Esophagus squamous epithelium (tissue), 5 donors: ENCODE data around the gene KLHL35. TPM values are rescaled to one million over a fixed set of nuclear protein-coding genes. Genes with fewer than 3 reads are reported as not detected.

Source experiments
- DNase-seq: peaks from one replicate; lab custom pipeline; 2025; lab: John Stamatoyannopoulos, UW
- H3K27ac ChIP-seq, 4 donors: fragments of 200-600 bp; sonication (generic); one replicate each; pipeline ENCODE4 v1.5.1; 2016 to 2019; ENCODE audit warnings: mild to moderate bottlenecking in 1 of 4
- H3K27me3 ChIP-seq, 4 donors: fragments of 200-600 bp; sonication (generic); 1 replicate in 3 of 4; 2 replicates in 1 of 4; pipeline versions ENCODE4 v1.5.1 to v1.6.0; 2017 to 2021; ENCODE audit warnings: antibody characterized with exemption in 1 of 4
- H3K36me3 ChIP-seq, 3 donors: fragments of 200-600 bp; sonication (generic); one replicate each; pipeline ENCODE4 v1.5.1; 2016 to 2019
- H3K4me1 ChIP-seq, 3 donors: fragments of 200-600 bp; sonication (generic); one replicate each; pipeline ENCODE4 v1.5.1; 2017 to 2019
- H3K4me3 ChIP-seq, 4 donors: fragments of 200-600 bp; sonication (generic); 1 replicate in 3 of 4; 2 replicates in 1 of 4; pipeline ENCODE4 v1.5.1; 2016 to 2019; ENCODE audit warnings: mild to moderate bottlenecking in 2 of 4, moderate library complexity in 1 of 4
- H3K9me3 ChIP-seq, 3 donors: fragments of 200-600 bp; sonication (generic); one replicate each; pipeline ENCODE4 v1.5.1; 2016 to 2019
- POLR2A ChIP-seq, 4 donors: fragments of 450-650 bp; IDR thresholded peaks; one replicate each; pipeline ENCODE4 v1.6.1; 2017; ENCODE audit warnings: antibody characterized with exemption in 4 of 4, mild to moderate bottlenecking in 4 of 4, moderate library complexity in 3 of 4
- WGBS, 2 donors: methylation state at CpG; one replicate each; pipeline ENCODE4 v1.1.5; 2018; 5-methylcytosine and 5-hydroxymethylcytosine counted together
- intact Hi-C: fragments of 100-400 bp; cut with DNase I; formaldehyde crosslinking; loops from one replicate; pipeline ENCODE4 v1.15.0; 2022
- total RNA-seq, 4 donors: library from RNA; depleted of rRNA; stranded (reverse); fragments of >200 nt; gene quantifications; one replicate each; pipeline ENCODE4 v1.1.0, GENCODE V29; 2016
- TF ChIP-seq, protein P1 (sequence below), 6 experiments: fragments of 450-650 bp in 4 of 6; fragments of 200-600 bp in 2 of 6; sonication (generic) in 2 of 6; IDR thresholded peaks; one replicate each; pipeline ENCODE4 v1.5.1; 2016 to 2019; ENCODE audit warnings: antibody characterized with exemption in 6 of 6, mild to moderate bottlenecking in 4 of 6, moderate library complexity in 4 of 6
- donor health status: DM: yes; HTN: yes; CAD: no.

Gene KLHL35
- total RNA-seq, 4 donors from 2014 or later = 0.62 to 0.95 (median 0.91) TPM; not detected in 1

DNA sequence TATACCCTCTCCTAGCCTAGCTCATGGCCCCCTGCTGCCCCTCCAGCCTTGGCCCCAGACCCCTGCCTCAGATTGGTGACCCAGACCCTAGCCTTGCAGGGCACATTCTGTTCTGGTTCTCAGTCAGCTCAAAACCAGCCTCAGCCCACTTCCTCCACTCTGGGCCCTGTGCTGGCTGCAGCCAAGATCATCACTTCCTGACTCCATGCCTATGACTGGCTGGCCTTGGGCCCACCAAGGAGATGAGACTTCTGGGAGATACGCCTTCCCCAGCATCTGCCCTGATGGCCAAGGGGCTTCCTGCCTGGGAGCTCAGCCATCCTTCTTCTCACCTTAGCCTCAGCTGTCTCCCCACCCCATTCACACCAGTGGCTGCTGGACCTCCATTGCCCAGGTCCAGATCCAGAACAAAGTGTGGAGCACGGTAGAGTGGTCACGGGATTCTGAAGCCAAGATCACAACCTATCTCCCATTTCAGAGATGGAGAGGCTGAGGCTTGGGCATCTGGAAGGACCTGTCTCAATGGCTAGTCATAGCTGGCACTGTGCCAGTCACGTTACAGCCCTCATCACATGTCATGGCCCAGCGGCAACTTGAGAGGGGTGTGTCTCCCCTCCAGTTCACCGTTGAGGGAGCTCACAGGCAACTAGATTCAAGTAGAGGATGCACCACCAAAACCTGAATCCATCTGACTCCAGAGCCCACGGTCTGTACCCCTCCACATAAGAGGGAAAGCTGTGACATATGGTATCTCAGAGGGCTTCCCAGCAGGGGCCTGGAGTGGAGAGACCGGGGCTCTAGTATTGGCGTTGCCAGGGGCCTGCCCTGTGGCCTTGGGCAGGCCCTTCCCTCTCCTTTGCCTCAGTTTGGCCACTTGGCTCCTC lies 43.0 kb upstream of the KLHL35 start:
- Histone ChIP-seq H3K4me1 (peaks cover 16 to 34% (median 18%) of the 10 kb centered on the region in 3 donors), H3K36me3 (no peaks in the 10 kb centered on the region), H3K27me3 (no peaks in the 10 kb centered on the region), H3K4me3 (peak overlapping the region in 1 of 4 donors; percentile 35), H3K27ac (peak overlapping the region in 3 of 4 donors; percentile 26 to 75 (median 70)), H3K9me3 (no peaks in the 10 kb centered on the region)
- 29 to 65% methylated on average over 3 to 4 of the region's 9 CpGs for WGBS, 2 donors
- intact Hi-C loops = no loop called here
- TF ChIP-seq, protein P1, sequence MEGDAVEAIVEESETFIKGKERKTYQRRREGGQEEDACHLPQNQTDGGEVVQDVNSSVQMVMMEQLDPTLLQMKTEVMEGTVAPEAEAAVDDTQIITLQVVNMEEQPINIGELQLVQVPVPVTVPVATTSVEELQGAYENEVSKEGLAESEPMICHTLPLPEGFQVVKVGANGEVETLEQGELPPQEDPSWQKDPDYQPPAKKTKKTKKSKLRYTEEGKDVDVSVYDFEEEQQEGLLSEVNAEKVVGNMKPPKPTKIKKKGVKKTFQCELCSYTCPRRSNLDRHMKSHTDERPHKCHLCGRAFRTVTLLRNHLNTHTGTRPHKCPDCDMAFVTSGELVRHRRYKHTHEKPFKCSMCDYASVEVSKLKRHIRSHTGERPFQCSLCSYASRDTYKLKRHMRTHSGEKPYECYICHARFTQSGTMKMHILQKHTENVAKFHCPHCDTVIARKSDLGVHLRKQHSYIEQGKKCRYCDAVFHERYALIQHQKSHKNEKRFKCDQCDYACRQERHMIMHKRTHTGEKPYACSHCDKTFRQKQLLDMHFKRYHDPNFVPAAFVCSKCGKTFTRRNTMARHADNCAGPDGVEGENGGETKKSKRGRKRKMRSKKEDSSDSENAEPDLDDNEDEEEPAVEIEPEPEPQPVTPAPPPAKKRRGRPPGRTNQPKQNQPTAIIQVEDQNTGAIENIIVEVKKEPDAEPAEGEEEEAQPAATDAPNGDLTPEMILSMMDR (IDR thresholded peaks at IDR 0.05) = no peak
- TF ChIP-seq POLR2A (IDR thresholded peaks at IDR 0.05) = no peak
- no peak for DNase-seq

DNA sequence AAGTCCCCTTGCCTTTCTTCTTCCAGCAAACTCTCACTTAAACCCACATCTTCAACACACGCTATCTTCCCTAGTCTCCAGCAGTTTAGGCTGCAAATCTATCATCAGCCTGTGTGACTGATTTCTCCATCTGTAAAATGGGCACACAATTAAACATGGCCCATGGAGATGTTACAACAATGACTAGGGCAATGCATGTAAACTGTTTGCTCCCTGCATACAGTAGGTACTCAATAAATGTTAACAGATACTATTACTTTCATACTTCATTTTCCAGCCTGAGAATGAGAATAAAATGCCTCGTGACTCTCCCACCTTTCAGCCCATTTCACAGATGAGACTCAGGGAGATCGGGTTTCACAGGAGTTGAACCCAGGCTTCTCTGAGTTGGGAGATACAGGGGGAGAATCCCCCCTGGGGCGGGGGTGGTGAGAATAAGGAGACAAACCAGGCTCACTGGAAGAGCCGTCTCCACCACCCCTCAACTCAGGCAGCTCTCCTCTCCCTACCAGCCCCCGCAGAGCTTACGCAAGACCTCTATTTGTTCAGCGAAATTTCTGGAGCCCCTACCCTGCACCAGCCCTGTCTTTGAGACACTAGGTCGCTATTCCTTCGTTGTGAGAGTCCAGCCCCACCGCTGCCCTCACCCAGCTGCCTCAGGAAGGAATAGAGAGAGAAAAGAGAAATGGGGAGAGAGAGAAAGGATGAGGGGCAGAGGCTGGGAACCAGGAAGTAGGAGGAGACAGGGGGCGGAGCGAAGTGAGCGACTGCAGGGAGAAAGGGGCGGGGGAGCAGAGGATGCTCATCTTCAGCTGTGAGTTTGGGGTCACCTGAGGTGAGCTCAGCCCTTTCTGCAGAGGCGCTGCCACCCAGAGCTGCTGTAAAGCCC lies 42.1 kb upstream of the KLHL35 start:
- no peak for TF ChIP-seq POLR2A (IDR thresholded peaks at IDR 0.05)
- TF ChIP-seq, protein P1 (IDR thresholded peaks at IDR 0.05) = no peak
- Histone ChIP-seq H3K9me3 (no peaks in the 10 kb centered on the region), H3K27me3 (no peaks in the 10 kb centered on the region), H3K27ac (peak overlapping the region in 3 of 4 donors; percentile 26 to 75 (median 70)), H3K36me3 (no peaks in the 10 kb centered on the region), H3K4me3 (peak overlapping the region in 1 of 4 donors; percentile 35), H3K4me1 (peaks cover 16 to 34% (median 18%) of the 10 kb centered on the region in 3 donors)
- DNase-seq = no peak
- 46 to 52% methylated on average over 14 to 15 of the region's 16 CpGs for WGBS, 2 donors
- intact Hi-C loops = no loop called here

DNA sequence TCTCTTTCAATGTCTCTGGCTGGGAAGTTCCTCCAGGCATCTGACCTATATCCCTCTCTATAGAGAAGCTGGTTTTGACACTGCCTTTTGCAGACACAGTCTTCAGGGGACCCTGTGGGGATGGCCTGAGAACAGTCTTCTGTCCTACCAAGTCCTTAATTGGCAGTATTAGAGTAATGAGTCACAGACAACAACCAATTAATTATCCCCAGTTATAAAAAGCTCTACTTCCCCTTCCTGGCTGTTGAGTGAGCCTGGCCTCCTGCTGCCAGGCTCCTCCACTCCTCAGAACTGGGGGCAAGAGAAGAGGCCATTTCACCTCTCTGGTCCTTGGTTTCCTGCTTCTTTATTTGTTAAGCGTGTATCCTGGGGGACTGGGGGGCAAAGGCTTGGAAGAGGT lies 41.2 kb upstream of the KLHL35 start:
- WGBS, 2 donors = no CpG with 5 or more reads among the region's 1 CpG

DNA sequence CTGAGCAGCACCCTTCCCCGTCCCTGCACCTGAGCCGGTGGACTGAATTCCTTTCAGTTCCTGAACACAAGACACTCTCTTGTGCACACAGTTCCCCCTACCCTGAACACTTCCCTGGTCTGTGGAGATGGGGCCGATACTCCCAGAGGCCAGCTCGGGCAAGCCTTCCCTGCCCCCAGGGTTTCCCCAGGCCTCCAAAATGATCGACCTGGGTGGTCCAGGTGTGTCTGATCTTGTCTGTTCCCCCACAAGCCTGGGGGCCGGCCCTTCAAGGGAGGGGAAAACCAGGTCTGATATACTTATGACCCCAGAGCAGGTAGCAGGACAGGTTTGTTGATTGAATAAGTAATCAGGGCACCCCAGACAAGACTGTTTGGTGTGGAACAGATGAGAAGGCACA lies 40.7 kb upstream of the KLHL35 start:
- intact Hi-C loops = no loop called here
- Histone ChIP-seq H3K27ac (no peak overlapping the region), H3K9me3 (no peaks in the 10 kb centered on the region), H3K4me1 (peaks cover 16 to 41% (median 23%) of the 10 kb centered on the region in 3 donors), H3K36me3 (no peaks in the 10 kb centered on the region), H3K27me3 (no peaks in the 10 kb centered on the region), H3K4me3 (no peak overlapping the region)
- DNase-seq = no peak
- TF ChIP-seq, protein P1 (IDR thresholded peaks at IDR 0.05) = no peak
- no peak for TF ChIP-seq POLR2A (IDR thresholded peaks at IDR 0.05)
- 81% methylated on average over 4 of the region's 6 CpGs; no CpG with 5 or more reads in 1 of the 2 donors for WGBS, 2 donors

More for the DNA sequence above, 41.2 kb upstream of the KLHL35 start:
- H3K36me3 ChIP-seq = no peaks in the 10 kb centered on the region
- H3K27ac ChIP-seq = no peak overlapping the region
- H3K4me3 ChIP-seq = no peak overlapping the region
- TF ChIP-seq POLR2A (IDR thresholded peaks at IDR 0.05) = no peak
- TF ChIP-seq, protein P1 (IDR thresholded peaks at IDR 0.05) = no peak
- intact Hi-C loops = no loop called here
- no peaks in the 10 kb centered on the region for H3K9me3 ChIP-seq
- no peak for DNase-seq
- H3K27me3 ChIP-seq = no peaks in the 10 kb centered on the region
- peaks cover 16 to 36% (median 18%) of the 10 kb centered on the region in 3 donors for H3K4me1 ChIP-seq
